Type B pancreatic cell (in vitro differentiated cells): ENCODE measurements around the gene RBFOX1. TPM values are rescaled to one million over a fixed set of nuclear protein-coding genes. Genes with fewer than 3 reads are reported as not detected.

Experiments used
- DNase-seq: peaks from one replicate; pipeline ENCODE4 v3.0.0; 2021; ENCODE audit warnings: mixed read lengths; ENCODE audit not compliant: unreplicated experiment; ENCODE audit errors: extremely low spot score
- H3K27ac Mint-ChIP-seq: 2 replicates; pipeline ENCODE4 v1.8.0; 2021; ENCODE audit warnings: mild to moderate bottlenecking, mixed read lengths
- H3K27me3 Mint-ChIP-seq: 2 replicates; pipeline ENCODE4 v1.8.0; 2021; ENCODE audit warnings: mixed read lengths
- H3K36me3 Mint-ChIP-seq: 2 replicates; pipeline ENCODE4 v1.8.0; 2021; ENCODE audit warnings: mixed read lengths
- H3K4me1 Mint-ChIP-seq: one replicate; pipeline ENCODE4 v1.8.0; 2021; ENCODE audit warnings: mixed read lengths; ENCODE audit not compliant: unreplicated experiment
- H3K4me3 Mint-ChIP-seq: 2 replicates; pipeline ENCODE4 v1.8.0; 2021; ENCODE audit warnings: mild to moderate bottlenecking, mixed read lengths
- H3K9me3 Mint-ChIP-seq: 2 replicates; pipeline ENCODE4 v1.8.0; 2021; ENCODE audit warnings: mixed read lengths
- CTCF ChIP-seq: fragments of 200-600 bp; sonication (generic); conservative IDR thresholded peaks from 2 replicates; pipeline ENCODE4 v1.5.0; 2021; ENCODE audit warnings: antibody characterized with exemption, mild to moderate bottlenecking
- total RNA-seq: library from RNA; stranded (reverse); gene quantifications from 2 replicates; pipeline ENCODE4 v1.2.1, GENCODE V29; 2021; ENCODE audit warnings: low replicate concordance

RBFOX1 gene
- total RNA-seq, 1 donor from 2014 or later = 21.0 TPM

GRCh38 chr16:7393680-7394079 lies 61.0 kb downstream of the RBFOX1 start:
- H3K4me1 Mint-ChIP-seq = peaks cover 7% of the 10 kb centered on the region
- no peak for TF ChIP-seq CTCF
- H3K27ac Mint-ChIP-seq = no peak overlapping the region
- no peak for DNase-seq
- peaks cover 7% of the 10 kb centered on the region for H3K27me3 Mint-ChIP-seq
- H3K4me3 Mint-ChIP-seq = no peak overlapping the region
- H3K36me3 Mint-ChIP-seq = no peaks in the 10 kb centered on the region
- no peaks in the 10 kb centered on the region for H3K9me3 Mint-ChIP-seq

- peaks cover 7% of the 10 kb centered on the region for H3K4me1 Mint-ChIP-seq
- no peak for DNase-seq
- no peak overlapping the region for H3K27ac Mint-ChIP-seq
- no peak overlapping the region for H3K4me3 Mint-ChIP-seq
- H3K9me3 Mint-ChIP-seq = no peaks in the 10 kb centered on the region
- H3K27me3 Mint-ChIP-seq = peaks cover 7% of the 10 kb centered on the region
- H3K36me3 Mint-ChIP-seq = no peaks in the 10 kb centered on the region
- no peak for TF ChIP-seq CTCF
Measured at GRCh38 chr16:7394720-7395336, 62.2 kb downstream of the RBFOX1 start.

GRCh38 chr16:7397901-7398300 lies 65.3 kb downstream of the RBFOX1 start:
- no peak for TF ChIP-seq CTCF
- H3K36me3 Mint-ChIP-seq = no peaks in the 10 kb centered on the region
- H3K4me3 Mint-ChIP-seq = no peak overlapping the region
- no peaks in the 10 kb centered on the region for H3K9me3 Mint-ChIP-seq
- DNase-seq = no peak
- H3K27ac Mint-ChIP-seq = no peak overlapping the region
- peaks cover 7% of the 10 kb centered on the region for H3K4me1 Mint-ChIP-seq
- H3K27me3 Mint-ChIP-seq = peaks cover 7% of the 10 kb centered on the region

GRCh38 chr16:7398536-7398935 lies 65.9 kb downstream of the RBFOX1 start:
- H3K36me3 Mint-ChIP-seq = no peaks in the 10 kb centered on the region
- no peak overlapping the region for H3K27ac Mint-ChIP-seq
- no peak for DNase-seq
- peaks cover 7% of the 10 kb centered on the region for H3K27me3 Mint-ChIP-seq
- no peak overlapping the region for H3K4me3 Mint-ChIP-seq
- peaks cover 7% of the 10 kb centered on the region for H3K4me1 Mint-ChIP-seq
- no peak for TF ChIP-seq CTCF
- H3K9me3 Mint-ChIP-seq = no peaks in the 10 kb centered on the region

GRCh38 chr16:7399296-7399695 lies 66.7 kb downstream of the RBFOX1 start:
- no peaks in the 10 kb centered on the region for H3K36me3 Mint-ChIP-seq
- no peak overlapping the region for H3K4me3 Mint-ChIP-seq
- H3K9me3 Mint-ChIP-seq = no peaks in the 10 kb centered on the region
- peaks cover 7% of the 10 kb centered on the region for H3K27me3 Mint-ChIP-seq
- TF ChIP-seq CTCF = no peak
- H3K4me1 Mint-ChIP-seq = peaks cover 7% of the 10 kb centered on the region
- no peak overlapping the region for H3K27ac Mint-ChIP-seq
- no peak for DNase-seq
